ENCODE data around the gene OR2Z1. TPM values are rescaled to one million over a fixed set of nuclear protein-coding genes. Genes with fewer than 3 reads are reported as not detected.

OR2Z1 gene
- total and polyA plus RNA-seq, 4 donors: not detected

GRCh38 chr19:8697671-8698432 lies 23.6 kb upstream of the OR2Z1 start:
- no peak for DNase-seq
- 61 to 65% methylated on average over 58 to 60 of the region's 60 CpGs for WGBS, 2 donors
- ATAC-seq (ENCODE audit: insufficient read depth, low FRiP score): no peak
- H3K27me3 ChIP-seq (ENCODE audit: control insufficient read depth in 3 of 3, insufficient read depth in 3 of 3, low read length in 2 of 3): peaks cover 2 to 4% (median 4%) of the 10 kb centered on the region in 3 donors
- TF ChIP-seq CTCF (IDR thresholded peaks at IDR 0.05; ENCODE audit: control extremely low read depth, extremely low read depth): no peak
- H3K4me3 ChIP-seq: no peak overlapping the region
- peaks cover 0 to 7% (median 0%) of the 10 kb centered on the region in 4 donors for H3K9me3 ChIP-seq (ENCODE audit: control insufficient read depth in 4 of 4, insufficient read depth in 3 of 4, low read length in 3 of 4)
- H3K9ac ChIP-seq (ENCODE audit: insufficient read depth in 1 of 2, low read length in 2 of 2): no peak overlapping the region
- H3K4me1 ChIP-seq (ENCODE audit: control insufficient read depth in 5 of 5, insufficient read depth in 5 of 5, low read length in 5 of 5): no peaks in the 10 kb centered on the region
- no peak overlapping the region for H3K27ac ChIP-seq (ENCODE audit: low read depth in 1 of 2, low read length in 1 of 2)
- no peaks in the 10 kb centered on the region for H3K36me3 ChIP-seq (ENCODE audit: control insufficient read depth in 4 of 4, insufficient read depth in 4 of 4, low read length in 4 of 4)

- no peaks in the 10 kb centered on the region for H3K4me1 ChIP-seq (ENCODE audit: control insufficient read depth in 5 of 5, insufficient read depth in 5 of 5, low read length in 5 of 5)
- DNase-seq (no peak), ATAC-seq (ENCODE audit: insufficient read depth, low FRiP score) (no peak)
- no peak within 1 kb of the TSS for H3K27ac ChIP-seq (ENCODE audit: low read depth in 1 of 2, low read length in 1 of 2)
- no peak for TF ChIP-seq CTCF (IDR thresholded peaks at IDR 0.05; ENCODE audit: control extremely low read depth, extremely low read depth)
- 58 to 69% methylated on average over 23 of the region's 23 CpGs for WGBS, 2 donors
- no peak within 1 kb of the TSS for H3K4me3 ChIP-seq
- H3K27me3 ChIP-seq (ENCODE audit: control insufficient read depth in 3 of 3, insufficient read depth in 3 of 3, low read length in 2 of 3): peaks cover 2 to 4% (median 4%) of the 10 kb centered on the region in 3 donors
- peaks cover 0 to 7% (median 0%) of the 10 kb centered on the region in 4 donors for H3K9me3 ChIP-seq (ENCODE audit: control insufficient read depth in 4 of 4, insufficient read depth in 3 of 4, low read length in 3 of 4)
- no peaks in the 10 kb centered on the region for H3K36me3 ChIP-seq (ENCODE audit: control insufficient read depth in 4 of 4, insufficient read depth in 4 of 4, low read length in 4 of 4)
- H3K9ac ChIP-seq (ENCODE audit: insufficient read depth in 1 of 2, low read length in 2 of 2): no peak within 1 kb of the TSS
These were observed 22.9 kb upstream of the OR2Z1 start, which contains the start of gene ACTL9 for GRCh38 chr19:8698433-8699063. Gene ACTL9, minus strand, starts transcription at chr19:8698795. Its CDS starts 94 bp downstream, at chr19:8698701.

GRCh38 chr19:8699908-8700307 lies 21.5 kb upstream of the OR2Z1 start:
- no peaks in the 10 kb centered on the region for H3K4me1 ChIP-seq (ENCODE audit: control insufficient read depth in 5 of 5, insufficient read depth in 5 of 5, low read length in 5 of 5)
- ATAC-seq (ENCODE audit: insufficient read depth, low FRiP score) (no peak), DNase-seq (no peak)
- H3K9me3 ChIP-seq (ENCODE audit: control insufficient read depth in 4 of 4, insufficient read depth in 3 of 4, low read length in 3 of 4): peaks cover 0 to 7% (median 0%) of the 10 kb centered on the region in 4 donors
- TF ChIP-seq CTCF (IDR thresholded peaks at IDR 0.05; ENCODE audit: control extremely low read depth, extremely low read depth): no peak
- H3K27me3 ChIP-seq (ENCODE audit: control insufficient read depth in 3 of 3, insufficient read depth in 3 of 3, low read length in 2 of 3): peaks cover 2 to 4% (median 4%) of the 10 kb centered on the region in 3 donors
- no peak overlapping the region for H3K4me3 ChIP-seq
- H3K27ac ChIP-seq (ENCODE audit: low read depth in 1 of 2, low read length in 1 of 2): no peak overlapping the region
- H3K36me3 ChIP-seq (ENCODE audit: control insufficient read depth in 4 of 4, insufficient read depth in 4 of 4, low read length in 4 of 4): no peaks in the 10 kb centered on the region
- no peak overlapping the region for H3K9ac ChIP-seq (ENCODE audit: insufficient read depth in 1 of 2, low read length in 2 of 2)

All from lung (tissue), 12 donors.